ENCODE measurements around the gene MAP3K4. TPM values are rescaled to one million over a fixed set of nuclear protein-coding genes. Genes with fewer than 3 reads are reported as not detected.

Gene MAP3K4
- total and polyA plus RNA-seq, 8 donors: 7.3 to 598 (median 19.4) TPM

GRCh38 chr6:161130967-161131766, 139.6 kb downstream of the MAP3K4 start:
- H3K4me3 ChIP-seq: no peak overlapping the region
- intact Hi-C loops (cut with DNase I; ENCODE audit: low total_unique reads): no loop called here
- DNase-seq: no peak
- no peaks in the 10 kb centered on the region for H3K9me3 ChIP-seq
- WGBS, 5 donors: 93 to 100% (median 97%) methylated on average over 3 of the region's 3 CpGs
- H3K4me1 ChIP-seq: no peaks in the 10 kb centered on the region
- H3K27me3 ChIP-seq: no peaks in the 10 kb centered on the region
- H3K36me3 ChIP-seq: peaks cover 0 to 63% (median 46%) of the 10 kb centered on the region in 4 donors
- H3K27ac ChIP-seq: no peak overlapping the region
- no peak for TF ChIP-seq POLR2AphosphoS5 (IDR thresholded peaks at IDR 0.05)
- no peak for TF ChIP-seq POLR2A (IDR thresholded peaks at IDR 0.05)
- TF ChIP-seq, protein P1, sequence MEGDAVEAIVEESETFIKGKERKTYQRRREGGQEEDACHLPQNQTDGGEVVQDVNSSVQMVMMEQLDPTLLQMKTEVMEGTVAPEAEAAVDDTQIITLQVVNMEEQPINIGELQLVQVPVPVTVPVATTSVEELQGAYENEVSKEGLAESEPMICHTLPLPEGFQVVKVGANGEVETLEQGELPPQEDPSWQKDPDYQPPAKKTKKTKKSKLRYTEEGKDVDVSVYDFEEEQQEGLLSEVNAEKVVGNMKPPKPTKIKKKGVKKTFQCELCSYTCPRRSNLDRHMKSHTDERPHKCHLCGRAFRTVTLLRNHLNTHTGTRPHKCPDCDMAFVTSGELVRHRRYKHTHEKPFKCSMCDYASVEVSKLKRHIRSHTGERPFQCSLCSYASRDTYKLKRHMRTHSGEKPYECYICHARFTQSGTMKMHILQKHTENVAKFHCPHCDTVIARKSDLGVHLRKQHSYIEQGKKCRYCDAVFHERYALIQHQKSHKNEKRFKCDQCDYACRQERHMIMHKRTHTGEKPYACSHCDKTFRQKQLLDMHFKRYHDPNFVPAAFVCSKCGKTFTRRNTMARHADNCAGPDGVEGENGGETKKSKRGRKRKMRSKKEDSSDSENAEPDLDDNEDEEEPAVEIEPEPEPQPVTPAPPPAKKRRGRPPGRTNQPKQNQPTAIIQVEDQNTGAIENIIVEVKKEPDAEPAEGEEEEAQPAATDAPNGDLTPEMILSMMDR (IDR thresholded peaks at IDR 0.05): no peak

GRCh38 chr6:161132384-161132783, 140.8 kb downstream of the MAP3K4 start:
- DNase-seq: no peak
- 92 to 97% (median 96%) methylated on average over 9 to 11 of the region's 11 CpGs for WGBS, 5 donors
- Histone ChIP-seq H3K4me3 (no peak overlapping the region), H3K27me3 (no peaks in the 10 kb centered on the region), H3K4me1 (no peaks in the 10 kb centered on the region), H3K9me3 (no peaks in the 10 kb centered on the region), H3K27ac (no peak overlapping the region), H3K36me3 (peaks cover 0 to 64% (median 45%) of the 10 kb centered on the region in 4 donors)
- intact Hi-C loops (cut with DNase I; ENCODE audit: low total_unique reads): no loop called here
- TF ChIP-seq POLR2AphosphoS5 (IDR thresholded peaks at IDR 0.05) (no peak), POLR2A (IDR thresholded peaks at IDR 0.05) (no peak), EP300 (IDR thresholded peaks at IDR 0.05) (no peak)
- TF ChIP-seq, protein P1 (IDR thresholded peaks at IDR 0.05): no peak

DNA sequence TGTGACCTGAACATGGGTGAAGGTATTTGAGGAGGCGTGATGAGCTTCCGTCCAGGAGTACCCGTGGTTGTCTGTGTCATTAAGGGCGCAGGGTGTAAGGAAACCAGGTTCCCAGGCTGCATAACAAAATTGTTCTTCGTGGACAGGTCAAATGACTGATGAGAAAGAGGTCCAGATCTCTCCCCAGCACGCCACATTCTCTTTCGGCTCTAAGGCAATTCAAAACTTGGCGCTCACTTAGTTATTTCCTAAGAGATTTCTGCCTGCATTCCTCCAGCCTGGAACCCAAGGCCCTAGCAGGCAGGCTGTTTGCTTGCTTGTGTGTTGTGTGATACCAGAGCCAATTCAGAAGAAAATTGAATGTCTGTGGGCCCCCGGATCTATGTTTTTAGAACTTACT, 142.4 kb downstream of the MAP3K4 start:
- Histone ChIP-seq H3K9me3 (no peaks in the 10 kb centered on the region), H3K4me3 (no peak overlapping the region), H3K4me1 (no peaks in the 10 kb centered on the region), H3K36me3 (peaks cover 0 to 69% (median 40%) of the 10 kb centered on the region in 4 donors), H3K27ac (no peak overlapping the region), H3K27me3 (no peaks in the 10 kb centered on the region)
- WGBS, 5 donors: 89 to 95% (median 92%) methylated on average over 9 of the region's 9 CpGs
- no peak for DNase-seq
- intact Hi-C loops (cut with DNase I; ENCODE audit: low total_unique reads): no loop called here
- TF ChIP-seq POLR2AphosphoS5 (IDR thresholded peaks at IDR 0.05): no peak
- TF ChIP-seq, protein P1 (IDR thresholded peaks at IDR 0.05): no peak
- no peak for TF ChIP-seq EP300 (IDR thresholded peaks at IDR 0.05)
- no peak for TF ChIP-seq POLR2A (IDR thresholded peaks at IDR 0.05)

GRCh38 chr6:161134550-161135298, 143.2 kb downstream of the MAP3K4 start:
- H3K4me3 ChIP-seq: no peak overlapping the region
- no peaks in the 10 kb centered on the region for H3K27me3 ChIP-seq
- no peaks in the 10 kb centered on the region for H3K9me3 ChIP-seq
- WGBS, 5 donors: 94 to 97% (median 96%) methylated on average over 17 of the region's 17 CpGs
- H3K4me1 ChIP-seq: peaks cover 0 to 4% (median 0%) of the 10 kb centered on the region in 4 donors
- DNase-seq: no peak
- intact Hi-C loops (cut with DNase I; ENCODE audit: low total_unique reads): no loop called here
- H3K27ac ChIP-seq: no peak overlapping the region
- no peak for TF ChIP-seq POLR2A (IDR thresholded peaks at IDR 0.05)
- no peak for TF ChIP-seq EP300 (IDR thresholded peaks at IDR 0.05)
- no peak for TF ChIP-seq POLR2AphosphoS5 (IDR thresholded peaks at IDR 0.05)
- TF ChIP-seq, protein P1 (IDR thresholded peaks at IDR 0.05): no peak
- peaks cover 0 to 65% (median 40%) of the 10 kb centered on the region in 4 donors for H3K36me3 ChIP-seq

All from stomach (tissue), 9 donors.